CD4-positive, alpha-beta T cell (primary cell): ENCODE data around the gene PRKG1. TPM values are rescaled to one million over a fixed set of nuclear protein-coding genes. Genes with fewer than 3 reads are reported as not detected.

ENCODE experiments used
- ATAC-seq: fragments of 200-7000 bp; cut with Tn5 transposase; one replicate; pipeline ENCODE4 v1.10.0; 2022; ENCODE audit warnings: mild to moderate bottlenecking; ENCODE audit not compliant: poor library complexity
- CTCF ChIA-PET: fragments of 350-600 bp; sonication (Branson Sonifier 250); formaldehyde crosslinking; loops from one replicate; lab custom pipeline; 2021; ENCODE audit warnings: antibody characterized with exemption, inconsistent platforms; lab: Charles Lee
- POLR2A ChIA-PET: fragments of 350-600 bp; sonication (Branson Sonifier 250); formaldehyde crosslinking; loops from one replicate; lab custom pipeline; 2021; ENCODE audit warnings: antibody characterized with exemption, inconsistent platforms; lab: Charles Lee
- DNase-seq, 14 experiments: peaks; one replicate each; pipeline ENCODE4 v3.0.0-alpha.2; 2013 to 2020; ENCODE audit warnings: mixed read lengths in 2 of 14
- H3K27ac ChIP-seq, 2 donors: one replicate each; pipeline versions ENCODE4 v1.5.1 to v1.7.0; 2013; ENCODE audit warnings: low read length in 2 of 2, low read depth in 1 of 2, mild to moderate bottlenecking in 1 of 2
- H3K27me3 ChIP-seq, 2 experiments: 1 replicate in 1 of 2; 2 replicates in 1 of 2; pipeline versions ENCODE4 v1.6.1 to v1.7.0; 2013; ENCODE audit warnings: low read length in 2 of 2, control low read depth in 1 of 2, mild to moderate bottlenecking in 1 of 2, moderate library complexity in 1 of 2; ENCODE audit not compliant: insufficient read depth in 2 of 2, control insufficient read depth in 1 of 2
- H3K36me3 ChIP-seq: one replicate; pipeline ENCODE4 v1.6.1; 2013; ENCODE audit warnings: low read length, control low read depth; ENCODE audit not compliant: insufficient read depth
- H3K4me1 ChIP-seq: one replicate; pipeline ENCODE4 v1.6.1; 2013; ENCODE audit warnings: low read length, control low read depth; ENCODE audit not compliant: insufficient read depth
- H3K4me3 ChIP-seq: one replicate; pipeline ENCODE4 v1.5.1; 2013; ENCODE audit warnings: mild to moderate bottlenecking, low read length, moderate library complexity
- H3K9me3 ChIP-seq, 2 experiments: 1 replicate in 1 of 2; 2 replicates in 1 of 2; pipeline versions ENCODE4 v1.6.1 to v1.7.0; 2013; ENCODE audit warnings: low read length in 2 of 2, mild to moderate bottlenecking in 2 of 2, control low read depth in 1 of 2, moderate library complexity in 1 of 2; ENCODE audit not compliant: control insufficient read depth in 1 of 2, insufficient read depth in 1 of 2
- H3K27ac Mint-ChIP-seq: one replicate; pipeline ENCODE4 v1.8.0; 2020; ENCODE audit warnings: mixed read lengths
- H3K27me3 Mint-ChIP-seq: one replicate; pipeline ENCODE4 v1.8.0; 2021; ENCODE audit warnings: mixed read lengths
- H3K36me3 Mint-ChIP-seq: one replicate; pipeline ENCODE4 v1.8.0; 2021; ENCODE audit warnings: low read depth, mixed read lengths
- H3K4me1 Mint-ChIP-seq: one replicate; pipeline ENCODE4 v1.8.0; 2021; ENCODE audit warnings: low read depth, mixed read lengths
- H3K4me3 Mint-ChIP-seq: one replicate; pipeline ENCODE4 v1.8.0; 2020; ENCODE audit warnings: mild to moderate bottlenecking, mixed read lengths
- H3K9me3 Mint-ChIP-seq: one replicate; pipeline ENCODE4 v1.8.0; 2020; ENCODE audit warnings: mixed read lengths
- CTCF ChIP-seq: fragments of 200-600 bp; IDR thresholded peaks from one replicate; pipeline ENCODE4 v1.8.0; 2022; ENCODE audit warnings: antibody characterized with exemption, mild to moderate bottlenecking
- intact Hi-C, 2 experiments: fragments of 100-400 bp; cut with DNase I in 1 of 2; cut with micrococcal nuclease in 1 of 2; formaldehyde crosslinking; loops; one replicate each; pipeline versions ENCODE4 v1.15.1 to v1.9.0; 2023 to 2025; cut with DNase I, micrococcal nuclease
- total RNA-seq, 174 experiments: library from RNA in 2 of 174; stranded (reverse) in 2 of 174; gene quantifications; one replicate each; pipeline ENCODE4 v1.2.3 and lab custom pipeline; 2021 to 2026

The PRKG1 gene
- total RNA-seq, 2 experiments from 2014 or later, result 0.31 TPM; not detected in 1

GRCh38 chr10:51640120-51640819 lies 566.0 kb downstream of the PRKG1 start:
- Histone ChIP-seq H3K27me3 (peaks cover 0 to 5% of the 10 kb centered on the region in 2 experiments), H3K4me1 (no peaks in the 10 kb centered on the region), H3K9me3 (no peaks in the 10 kb centered on the region), H3K27ac (no peak overlapping the region), H3K4me3 (no peak overlapping the region), H3K36me3 (no peaks in the 10 kb centered on the region)
- intact Hi-C loops, result no loop called here
- CTCF ChIA-PET, result interaction anchor here (1.4 kb wide), 1 partner anchor 8 kb away, joined by 3 read pairs; no protein-coding TSS in a partner anchor
- no peaks in the 10 kb centered on the region for H3K36me3 Mint-ChIP-seq
- DNase-seq, result no peak
- no peaks in the 10 kb centered on the region for H3K27me3 Mint-ChIP-seq
- ATAC-seq, result no peak
- no peaks in the 10 kb centered on the region for H3K4me1 Mint-ChIP-seq
- no peak overlapping the region for H3K27ac Mint-ChIP-seq
- H3K9me3 Mint-ChIP-seq, result no peaks in the 10 kb centered on the region
- no peak overlapping the region for H3K4me3 Mint-ChIP-seq
- no peak for TF ChIP-seq CTCF
- POLR2A ChIA-PET, result interaction anchor here (0.6 kb wide), 1 partner anchor 185 kb away, joined by 3 read pairs; no protein-coding TSS in a partner anchor

DNA sequence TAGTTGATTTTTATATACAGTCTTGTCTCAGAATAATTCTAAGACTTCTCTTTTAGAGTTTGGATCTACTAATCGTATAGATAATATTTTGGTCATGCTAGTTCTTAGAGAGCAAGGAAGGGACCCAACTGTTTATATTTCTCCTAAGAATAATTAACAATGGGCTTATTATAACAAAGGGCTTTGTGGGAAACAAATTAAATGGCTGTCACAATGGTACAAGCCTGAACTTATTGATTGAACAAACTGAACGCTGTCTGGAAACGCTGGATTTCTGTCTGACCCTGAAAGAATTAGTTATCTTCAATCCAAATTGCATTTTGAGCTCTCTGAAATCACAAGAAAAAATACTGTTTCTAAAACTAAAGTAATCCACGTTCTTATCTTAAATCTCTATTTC lies 568.3 kb downstream of the PRKG1 start:
- H3K4me3 ChIP-seq, result no peak overlapping the region
- H3K36me3 ChIP-seq, result no peaks in the 10 kb centered on the region
- H3K4me1 ChIP-seq, result no peaks in the 10 kb centered on the region
- H3K27ac ChIP-seq, result no peak overlapping the region
- no peaks in the 10 kb centered on the region for H3K27me3 ChIP-seq
- CTCF ChIA-PET, result no interaction called here
- Mint-ChIP-seq H3K27ac (no peak overlapping the region), H3K27me3 (no peaks in the 10 kb centered on the region), H3K36me3 (no peaks in the 10 kb centered on the region), H3K4me1 (no peaks in the 10 kb centered on the region), H3K4me3 (no peak overlapping the region), H3K9me3 (no peaks in the 10 kb centered on the region)
- DNase-seq (no peak), ATAC-seq (no peak)
- TF ChIP-seq CTCF, result no peak
- H3K9me3 ChIP-seq, result no peaks in the 10 kb centered on the region
- intact Hi-C loops, result no loop called here
- POLR2A ChIA-PET, result no interaction called here

GRCh38 chr10:51643734-51644133 lies 569.4 kb downstream of the PRKG1 start:
- no peaks in the 10 kb centered on the region for H3K27me3 ChIP-seq
- no peaks in the 10 kb centered on the region for H3K4me1 ChIP-seq
- no peak overlapping the region for H3K4me3 ChIP-seq
- ChIA-PET POLR2A (no interaction called here), CTCF (no interaction called here)
- no peak overlapping the region for H3K4me3 Mint-ChIP-seq
- ATAC-seq (no peak), DNase-seq (no peak)
- intact Hi-C loops, result no loop called here
- H3K36me3 ChIP-seq, result no peaks in the 10 kb centered on the region
- no peaks in the 10 kb centered on the region for H3K36me3 Mint-ChIP-seq
- no peak for TF ChIP-seq CTCF
- no peaks in the 10 kb centered on the region for H3K4me1 Mint-ChIP-seq
- no peaks in the 10 kb centered on the region for H3K27me3 Mint-ChIP-seq
- no peak overlapping the region for H3K27ac Mint-ChIP-seq
- no peaks in the 10 kb centered on the region for H3K9me3 Mint-ChIP-seq
- H3K27ac ChIP-seq, result no peak overlapping the region
- H3K9me3 ChIP-seq, result no peaks in the 10 kb centered on the region
